OCI-LY3 (cell line): ENCODE data around the gene PIM3.

Experiments
- H2AFZ ChIP-seq: fragments of 200-600, 300-600 bp; shearing (Covaris generic); 2 replicates; pipeline ENCODE4 v1.6.0; 2014; ENCODE audit warnings: antibody characterized with exemption, low read depth, low read length
- H3K27ac ChIP-seq: fragments of 200-600, 300-600 bp; sonication (generic); 2 replicates; pipeline ENCODE4 v1.5.1; 2014; ENCODE audit warnings: mild to moderate bottlenecking, low read length, moderate library complexity, mixed read lengths
- H3K27me3 ChIP-seq: fragments of 200-600, 300-600 bp; sonication (generic); 2 replicates; pipeline ENCODE4 v1.6.1; 2014; ENCODE audit warnings: low read depth, low read length, mixed read lengths
- H3K36me3 ChIP-seq: fragments of 200-600, 300-600 bp; sonication (generic); replicated peaks from 2 replicates; pipeline ENCODE3; 2014; ENCODE audit warnings: low read depth, low read length, mixed read lengths
- H3K4me1 ChIP-seq: fragments of 300-600, 200-600 bp; sonication (generic); 2 replicates; pipeline ENCODE4 v1.6.1; 2014; ENCODE audit warnings: low read length, mixed read lengths
- H3K4me2 ChIP-seq: fragments of 200-600, 300-600 bp; sonication (generic); 2 replicates; pipeline ENCODE4 v1.6.1; 2014; ENCODE audit warnings: low read length, mixed read lengths
- H3K4me3 ChIP-seq: fragments of 300-600, 200-600 bp; sonication (generic); 2 replicates; pipeline ENCODE4 v1.5.1; 2014; ENCODE audit warnings: antibody characterized with exemption, mild to moderate bottlenecking, low read length, moderate library complexity
- H3K79me2 ChIP-seq: fragments of 300-600, 200-600 bp; shearing (Covaris generic); 2 replicates; pipeline ENCODE4 v1.6.1; 2014; ENCODE audit warnings: mild to moderate bottlenecking, low read length, mixed read lengths
- H3K9ac ChIP-seq: fragments of 300-600, 200-600 bp; shearing (Covaris generic); 2 replicates; pipeline ENCODE4 v1.6.0; 2014; ENCODE audit warnings: mild to moderate bottlenecking, low read length, moderate library complexity
- H3K9me3 ChIP-seq: fragments of 200-600, 300-600 bp; shearing (Covaris generic); 2 replicates; pipeline ENCODE4 v1.6.1; 2014; ENCODE audit warnings: low read length, mixed read lengths; ENCODE audit not compliant: insufficient read depth
- H4K20me1 ChIP-seq: fragments of 200-600, 300-600 bp; sonication (generic); 2 replicates; pipeline ENCODE4 v1.6.1; 2016; ENCODE audit warnings: low read length, mixed read lengths; ENCODE audit not compliant: insufficient read depth
- EZH2phosphoT487 ChIP-seq: fragments of 200-600 bp; shearing (Covaris generic); IDR thresholded peaks from 2 replicates; pipeline ENCODE4 v1.6.1; 2018; ENCODE audit warnings: antibody characterized with exemption, mixed run types, low read depth
- TF ChIP-seq, protein P1 (sequence below): fragments of 200-600, 300-600 bp; sonication (generic); IDR thresholded peaks from 2 replicates; pipeline ENCODE4 v1.5.1; 2014; ENCODE audit warnings: antibody characterized with exemption, low read length, low read depth

Gene PIM3

DNA sequence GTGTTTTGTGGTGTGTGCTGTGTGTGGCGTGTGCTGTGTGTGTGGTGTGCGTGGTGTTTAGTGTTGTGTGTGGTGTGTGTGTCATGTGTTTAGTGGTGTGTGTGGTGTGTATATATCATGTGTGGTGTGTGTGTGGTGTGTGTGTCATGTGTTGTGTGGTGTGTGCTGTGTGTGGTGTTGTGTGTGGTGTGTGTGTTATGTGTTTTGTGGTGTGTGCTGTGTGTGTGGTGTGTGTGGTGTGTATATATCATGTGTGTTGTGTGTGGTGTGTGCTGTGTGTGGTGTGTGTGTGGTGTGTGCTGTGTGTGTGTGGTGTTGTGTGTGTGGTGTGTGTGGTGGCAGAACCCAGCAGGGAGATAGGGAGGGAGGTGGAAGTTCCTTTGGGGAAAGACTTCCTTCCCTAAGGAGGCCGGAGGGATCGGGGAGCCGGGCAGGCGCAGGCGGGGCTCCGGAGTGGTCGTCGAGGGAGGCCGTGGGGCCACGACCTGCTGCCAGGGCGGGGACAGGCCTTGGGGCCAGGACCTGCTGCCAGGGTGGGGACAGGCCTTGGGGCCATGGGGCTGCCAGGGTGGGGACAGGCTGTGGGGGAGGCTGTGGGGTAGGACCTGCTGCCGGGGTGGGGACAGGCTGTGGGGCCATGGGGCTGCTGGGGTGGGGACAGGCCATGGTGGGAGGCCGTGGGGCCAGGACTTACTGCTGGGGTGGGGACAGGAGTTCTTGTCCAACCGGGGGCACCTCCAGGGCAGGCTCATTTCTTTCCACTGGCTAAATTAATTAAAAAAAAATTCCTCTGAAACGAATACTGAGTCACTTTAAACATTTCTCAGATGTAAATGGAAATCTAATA is 15.2 kb downstream of the PIM3 start:
- peaks cover 30% of the 10 kb centered on the region for H3K4me1 ChIP-seq
- H3K79me2 ChIP-seq: peaks cover 13% of the 10 kb centered on the region
- H4K20me1 ChIP-seq: no peaks in the 10 kb centered on the region
- peak overlapping the region; percentile 52; the same call in 1 of the 2 replicates for H3K9ac ChIP-seq
- peak overlapping the region; percentile 71 for H3K27ac ChIP-seq
- peak overlapping the region; percentile 60 for H3K4me2 ChIP-seq
- TF ChIP-seq EZH2phosphoT487: no peak
- TF ChIP-seq, protein P1, sequence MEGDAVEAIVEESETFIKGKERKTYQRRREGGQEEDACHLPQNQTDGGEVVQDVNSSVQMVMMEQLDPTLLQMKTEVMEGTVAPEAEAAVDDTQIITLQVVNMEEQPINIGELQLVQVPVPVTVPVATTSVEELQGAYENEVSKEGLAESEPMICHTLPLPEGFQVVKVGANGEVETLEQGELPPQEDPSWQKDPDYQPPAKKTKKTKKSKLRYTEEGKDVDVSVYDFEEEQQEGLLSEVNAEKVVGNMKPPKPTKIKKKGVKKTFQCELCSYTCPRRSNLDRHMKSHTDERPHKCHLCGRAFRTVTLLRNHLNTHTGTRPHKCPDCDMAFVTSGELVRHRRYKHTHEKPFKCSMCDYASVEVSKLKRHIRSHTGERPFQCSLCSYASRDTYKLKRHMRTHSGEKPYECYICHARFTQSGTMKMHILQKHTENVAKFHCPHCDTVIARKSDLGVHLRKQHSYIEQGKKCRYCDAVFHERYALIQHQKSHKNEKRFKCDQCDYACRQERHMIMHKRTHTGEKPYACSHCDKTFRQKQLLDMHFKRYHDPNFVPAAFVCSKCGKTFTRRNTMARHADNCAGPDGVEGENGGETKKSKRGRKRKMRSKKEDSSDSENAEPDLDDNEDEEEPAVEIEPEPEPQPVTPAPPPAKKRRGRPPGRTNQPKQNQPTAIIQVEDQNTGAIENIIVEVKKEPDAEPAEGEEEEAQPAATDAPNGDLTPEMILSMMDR: no peak
- 0 out of 2 replicates have a peak, but pooled peaks cover 9% of the 10 kb centered on the region for H3K9me3 ChIP-seq
- no peaks in the 10 kb centered on the region for H3K27me3 ChIP-seq
- H2AFZ ChIP-seq: no peak overlapping the region
- peak overlapping the region; percentile 54 for H3K4me3 ChIP-seq
- H3K36me3 ChIP-seq: no peaks in the 10 kb centered on the region

DNA sequence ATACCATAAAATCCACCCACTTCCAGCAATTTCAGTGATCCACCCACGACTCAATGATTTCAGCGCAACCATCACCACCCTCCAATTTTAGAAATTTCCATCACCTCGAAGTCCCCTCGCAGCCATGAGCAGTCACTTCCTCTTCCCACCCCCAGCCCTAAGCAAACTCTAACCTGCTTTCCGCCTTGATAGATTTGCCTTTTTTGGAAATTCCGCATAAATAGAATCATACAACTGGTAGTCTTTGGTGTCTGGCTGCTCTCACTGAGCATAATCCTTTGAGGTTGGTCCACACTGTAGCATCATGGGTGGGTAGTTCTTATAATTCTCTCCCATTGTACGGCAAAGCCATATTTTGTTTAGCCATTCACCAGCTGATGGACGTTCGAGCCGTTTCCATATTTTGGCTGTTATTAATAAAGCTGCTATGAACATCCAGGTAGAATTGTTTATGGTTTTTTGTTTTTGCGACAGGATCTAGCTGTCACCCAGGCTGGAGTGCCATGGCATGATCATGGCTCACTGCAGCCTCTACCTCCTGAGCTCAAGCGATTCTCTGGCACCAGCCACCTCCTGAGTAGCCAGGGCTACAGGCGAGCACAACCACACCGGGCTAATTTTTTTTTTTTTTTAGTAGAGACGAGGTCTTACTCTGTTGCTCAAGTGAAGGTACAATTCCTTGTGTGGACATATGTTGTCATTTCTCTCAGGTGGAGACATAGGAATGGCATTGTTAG is 16.0 kb downstream of the PIM3 start:
- H3K36me3 ChIP-seq: no peaks in the 10 kb centered on the region
- H3K27me3 ChIP-seq: no peaks in the 10 kb centered on the region
- TF ChIP-seq EZH2phosphoT487: no peak
- TF ChIP-seq, protein P1: no peak
- peak overlapping the region; percentile 60 for H3K4me2 ChIP-seq
- H3K9me3 ChIP-seq: 0 out of 2 replicates have a peak, but pooled peaks cover 9% of the 10 kb centered on the region
- H3K4me3 ChIP-seq: no peak overlapping the region
- no peaks in the 10 kb centered on the region for H4K20me1 ChIP-seq
- peaks cover 13% of the 10 kb centered on the region for H3K79me2 ChIP-seq
- H3K4me1 ChIP-seq: peaks cover 30% of the 10 kb centered on the region
- H3K27ac ChIP-seq: peak overlapping the region; percentile 71
- H2AFZ ChIP-seq: no peak overlapping the region
- peak overlapping the region; percentile 52; the same call in 1 of the 2 replicates for H3K9ac ChIP-seq

DNA sequence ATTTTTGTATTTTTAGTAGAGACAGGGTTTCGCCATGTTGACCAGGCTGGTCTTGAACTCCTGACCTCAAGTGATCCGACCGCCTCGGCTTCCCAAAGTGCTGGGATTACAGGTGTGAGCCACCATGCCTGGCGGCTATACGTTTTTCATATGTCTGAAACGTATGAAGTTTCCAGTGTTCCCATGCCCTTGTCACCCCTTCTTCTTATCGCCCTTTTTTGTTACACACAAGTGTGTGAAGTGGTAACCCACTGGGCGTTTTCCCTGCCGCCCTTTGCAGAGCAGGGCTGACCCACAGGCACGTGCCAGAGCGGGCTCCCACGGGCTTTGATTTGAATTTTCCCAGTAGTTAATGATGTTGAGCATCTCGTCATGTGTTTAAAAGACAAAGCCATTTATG is 17.0 kb downstream of the PIM3 start:
- no peak overlapping the region for H3K4me2 ChIP-seq
- H3K9ac ChIP-seq: no peak overlapping the region
- H3K36me3 ChIP-seq: no peaks in the 10 kb centered on the region
- no peak for TF ChIP-seq EZH2phosphoT487
- TF ChIP-seq, protein P1: no peak
- no peaks in the 10 kb centered on the region for H3K27me3 ChIP-seq
- peaks cover 29% of the 10 kb centered on the region for H3K4me1 ChIP-seq
- no peak overlapping the region for H3K27ac ChIP-seq
- no peak overlapping the region for H2AFZ ChIP-seq
- H3K79me2 ChIP-seq: peaks cover 12% of the 10 kb centered on the region
- no peak overlapping the region for H3K4me3 ChIP-seq
- 0 out of 2 replicates have a peak, but pooled peaks cover 9% of the 10 kb centered on the region for H3K9me3 ChIP-seq
- H4K20me1 ChIP-seq: no peaks in the 10 kb centered on the region
